H1 (cell line): ENCODE results near the gene THOC7. TPM values are rescaled to one million over a fixed set of nuclear protein-coding genes. Genes with fewer than 3 reads are reported as not detected.

Experiments
- CTCF ChIA-PET: fragments of 300-600 bp; sonication (Branson Sonifier 250); formaldehyde crosslinking; loops from one replicate; lab custom pipeline; 2021; ENCODE audit not compliant: partially characterized antibody; lab: Charles Lee
- POLR2A ChIA-PET: fragments of 300-600 bp; sonication (Branson Sonifier 250); formaldehyde crosslinking; loops from one replicate; lab custom pipeline; 2021; ENCODE audit warnings: inconsistent platforms; ENCODE audit not compliant: partially characterized antibody; lab: Charles Lee
- DNase-seq, 2 experiments: peaks; one replicate each; pipeline versions ENCODE4 v3.0.0 to v3.0.0-alpha.2; 2010 to 2022; ENCODE audit warnings: low spot score in 2 of 2, low read depth in 1 of 2, mixed read lengths in 1 of 2
- FAIRE-seq: peaks from 2 replicates; lab custom pipeline; 2011; peaks lifted over from hg19 to GRCh38; lab: Jason Lieb, UNC
- H2AFZ ChIP-seq: 2 replicates; pipeline ENCODE4 v1.8.1; 2012; ENCODE audit warnings: low read length, inconsistent platforms
- H2AK5ac ChIP-seq: 2 replicates; pipeline ENCODE4 v1.6.1; 2013; ENCODE audit warnings: low read depth, low read length
- H2BK120ac ChIP-seq: replicated peaks from 2 replicates; pipeline ENCODE3; 2013; ENCODE audit warnings: low read depth, low read length, inconsistent platforms
- H2BK12ac ChIP-seq: 2 replicates; pipeline ENCODE4 v1.6.1; 2013; ENCODE audit warnings: low read depth, low read length
- H2BK15ac ChIP-seq: 2 replicates; pipeline ENCODE4 v1.6.1; 2013; ENCODE audit warnings: low read length
- H2BK20ac ChIP-seq: 2 replicates; pipeline ENCODE4 v1.6.1; 2013; ENCODE audit warnings: low read length
- H2BK5ac ChIP-seq: 2 replicates; pipeline ENCODE4 v1.6.1; 2013; ENCODE audit warnings: low read depth, low read length
- H3K14ac ChIP-seq: 2 replicates; pipeline ENCODE4 v1.6.1; 2013; ENCODE audit warnings: inconsistent platforms; ENCODE audit not compliant: insufficient read length
- H3K18ac ChIP-seq: 2 replicates; pipeline ENCODE4 v1.6.1; 2013; ENCODE audit warnings: low read length; ENCODE audit errors: extremely low read depth
- H3K23ac ChIP-seq: 2 replicates; pipeline ENCODE4 v1.6.1; 2013; ENCODE audit warnings: inconsistent platforms; ENCODE audit not compliant: insufficient read length
- H3K23me2 ChIP-seq: 2 replicates; pipeline ENCODE4 v1.6.1; 2013; ENCODE audit warnings: low read depth, low read length
- H3K27ac ChIP-seq: 2 replicates; pipeline ENCODE4 v1.6.1; 2011; ENCODE audit warnings: low read depth, low read length, inconsistent platforms
- H3K27me3 ChIP-seq, 4 experiments: replicated peaks in 1 of 4; 1 replicate in 1 of 4; 2 replicates in 3 of 4; pipeline versions ENCODE4 v1.6.1 to v1.8.1; 2011 to 2013; ENCODE audit warnings: low read length in 3 of 4, mild to moderate bottlenecking in 3 of 4, inconsistent platforms in 2 of 4, mixed read lengths in 2 of 4, moderate library complexity in 1 of 4; ENCODE audit not compliant: control insufficient read depth in 3 of 4, insufficient read depth in 3 of 4; ENCODE audit errors: extremely low read depth in 1 of 4
- H3K36me3 ChIP-seq, 4 experiments: 2 replicates each; pipeline versions ENCODE4 v1.6.1 to v1.8.1; 2011 to 2013; ENCODE audit warnings: mild to moderate bottlenecking in 4 of 4, low read length in 3 of 4, moderate library complexity in 2 of 4, control low read depth in 1 of 4, inconsistent platforms in 1 of 4; ENCODE audit not compliant: insufficient read depth in 4 of 4, control insufficient read depth in 2 of 4
- H3K4ac ChIP-seq: replicated peaks from 2 replicates; pipeline ENCODE3; 2013; ENCODE audit warnings: low read length, low read depth, mixed read lengths, inconsistent platforms; ENCODE audit not compliant: insufficient read length
- H3K4me1 ChIP-seq, 4 experiments: replicated peaks in 1 of 4; 1 replicate in 1 of 4; 2 replicates in 3 of 4; pipeline versions ENCODE4 v1.6.1 to v1.8.1; 2011 to 2013; ENCODE audit warnings: low read length in 3 of 4, inconsistent platforms in 2 of 4, mixed read lengths in 1 of 4; ENCODE audit not compliant: insufficient read depth in 4 of 4, control insufficient read depth in 3 of 4
- H3K4me2 ChIP-seq, 2 experiments: 2 replicates each; pipeline versions ENCODE4 v1.6.1 to v1.8.1; 2011 to 2013; ENCODE audit warnings: low read depth in 2 of 2, low read length in 2 of 2, control low read depth in 1 of 2, inconsistent platforms in 1 of 2, mild to moderate bottlenecking in 1 of 2; ENCODE audit not compliant: insufficient read depth in 1 of 2
- H3K4me3 ChIP-seq, 4 experiments: fragments of 200-600, 300-600 bp in 1 of 4; sonication (generic), shearing (Covaris generic), sonication (Bioruptor Twin) in 1 of 4; 2 replicates each; pipeline versions ENCODE4 v1.5.1 to v1.8.1; 2011 to 2016; ENCODE audit warnings: low read length in 4 of 4, low read depth in 3 of 4, control low read depth in 2 of 4, inconsistent platforms in 2 of 4, mild to moderate bottlenecking in 2 of 4, mixed read lengths in 1 of 4, moderate library complexity in 1 of 4; ENCODE audit not compliant: insufficient read depth in 2 of 4; ENCODE audit errors: extremely low read depth in 1 of 4
- H3K56ac ChIP-seq: replicated peaks from 2 replicates; pipeline ENCODE3; 2013; ENCODE audit warnings: low read depth, mild to moderate bottlenecking, mixed read lengths, low read length, inconsistent platforms; ENCODE audit not compliant: insufficient read length
- H3K79me1 ChIP-seq: 2 replicates; pipeline ENCODE4 v1.6.1; 2013; ENCODE audit warnings: low read depth, low read length, control low read depth
- H3K79me2 ChIP-seq, 2 experiments: 2 replicates each; pipeline versions ENCODE4 v1.6.1 to v1.8.1; 2012 to 2013; ENCODE audit warnings: low read length in 2 of 2, mild to moderate bottlenecking in 2 of 2, inconsistent platforms in 1 of 2; ENCODE audit not compliant: insufficient read depth in 2 of 2, control insufficient read depth in 1 of 2
- H3K9ac ChIP-seq, 4 experiments: replicated peaks in 1 of 4; 1 replicate in 1 of 4; 2 replicates in 3 of 4; pipeline versions ENCODE4 v1.6.1 to v1.8.1; 2011 to 2013; ENCODE audit warnings: low read depth in 3 of 4, low read length in 3 of 4, control low read depth in 2 of 4, mild to moderate bottlenecking in 2 of 4, moderate library complexity in 2 of 4, inconsistent platforms in 1 of 4; ENCODE audit errors: extremely low read depth in 1 of 4
- H3K9me3 ChIP-seq, 2 experiments: 2 replicates each; pipeline versions ENCODE4 v1.6.1 to v1.8.1; 2012 to 2013; ENCODE audit warnings: mild to moderate bottlenecking in 2 of 2, moderate library complexity in 2 of 2, control low read depth in 1 of 2, inconsistent platforms in 1 of 2, low read depth in 1 of 2, low read length in 1 of 2, mixed read lengths in 1 of 2; ENCODE audit not compliant: insufficient read depth in 2 of 2
- H4K20me1 ChIP-seq, 2 experiments: replicated peaks in 1 of 2; 2 replicates each; pipeline versions ENCODE3 to v1.8.1; 2011 to 2013; ENCODE audit warnings: inconsistent platforms in 2 of 2, low read length in 2 of 2, mild to moderate bottlenecking in 1 of 2; ENCODE audit not compliant: insufficient read depth in 2 of 2, control insufficient read depth in 1 of 2
- H4K5ac ChIP-seq: 2 replicates; pipeline ENCODE4 v1.6.1; 2013; ENCODE audit warnings: low read length, low read depth, mixed read lengths, inconsistent platforms; ENCODE audit not compliant: insufficient read length
- H4K8ac ChIP-seq: 2 replicates; pipeline ENCODE4 v1.8.0; 2013; ENCODE audit warnings: mild to moderate bottlenecking, moderate library complexity, low read length, inconsistent platforms; ENCODE audit not compliant: insufficient read depth; ENCODE audit errors: extremely low read depth
- H4K91ac ChIP-seq: replicated peaks from 2 replicates; pipeline ENCODE3; 2013; ENCODE audit warnings: low read length, mixed read lengths, inconsistent platforms; ENCODE audit not compliant: insufficient read length
- ASH2L ChIP-seq: fragments of 200-600, 300-600 bp; sonication (generic); IDR thresholded peaks from one replicate; pipeline ENCODE4 v1.7.1; 2017; ENCODE audit warnings: low read length
- GTF2F1 ChIP-seq: IDR thresholded peaks from 2 replicates; pipeline ENCODE4 v1.6.1; 2012; ENCODE audit warnings: low read depth, low read length, improper control_type of control experiment, borderline replicate concordance
- HDAC2 ChIP-seq, 2 experiments: fragments of 300-600 bp in 1 of 2; sonication (generic) in 1 of 2; IDR thresholded peaks; 2 replicates each; pipeline ENCODE4 v1.6.1; 2011 to 2012; ENCODE audit warnings: low read depth in 2 of 2, low read length in 2 of 2, mild to moderate bottlenecking in 2 of 2, moderate library complexity in 2 of 2, borderline replicate concordance in 1 of 2, inconsistent platforms in 1 of 2
- JUND ChIP-seq: IDR thresholded peaks from 2 replicates; pipeline ENCODE4 v1.6.1; 2011; ENCODE audit warnings: mild to moderate bottlenecking, improper control_type of control experiment, low read length
- KDM5A ChIP-seq: fragments of 200-600 bp; IDR thresholded peaks from 2 replicates; pipeline ENCODE4 v1.7.1; 2012; ENCODE audit warnings: mild to moderate bottlenecking, low read length, inconsistent platforms, mixed read lengths
- MAFK ChIP-seq: IDR thresholded peaks from 2 replicates; pipeline ENCODE4 v1.6.1; 2012; ENCODE audit warnings: low read depth, mild to moderate bottlenecking, improper control_type of control experiment, low read length
- POLR2A ChIP-seq, 2 experiments: IDR thresholded peaks; 1 replicate in 1 of 2; 2 replicates in 1 of 2; pipeline ENCODE4 v1.6.1; 2011; ENCODE audit warnings: low read depth in 2 of 2, low read length in 2 of 2, mild to moderate bottlenecking in 2 of 2; ENCODE audit errors: control extremely low read depth in 1 of 2
- TAF1 ChIP-seq: IDR thresholded peaks from 2 replicates; pipeline ENCODE4 v1.6.1; 2011; ENCODE audit warnings: mild to moderate bottlenecking, low read depth, low read length
- TEAD4 ChIP-seq: IDR thresholded peaks from 2 replicates; pipeline ENCODE4 v1.6.1; 2012; ENCODE audit warnings: low read depth, low read length, inconsistent platforms, mixed read lengths
- WGBS, 2 experiments: shearing (Covaris generic) in 1 of 2; methylation state at CpG; one replicate each; pipeline versions ENCODE4 v1.1.6 to v1.1.7; 2013 to 2015; ENCODE audit warnings: low lambda C conversion rate in 2 of 2, mixed read lengths in 2 of 2, inconsistent platforms in 1 of 2, low coverage in 1 of 2, missing lambda C conversion rate in 1 of 2; ENCODE audit not compliant: insufficient replicate concordance in 2 of 2, insufficient coverage in 1 of 2, insufficient read length in 1 of 2; ENCODE audit errors: extremely low coverage in 1 of 2, missing lambda C conversion rate in 1 of 2; 5-methylcytosine and 5-hydroxymethylcytosine counted together
- polyA plus RNA-seq, 7 experiments: library from polyadenylated mRNA; depleted of rRNA in 3 of 7; stranded (reverse) in 5 of 7; unstranded in 2 of 7; fragments of >200 nt in 5 of 7; fragments of 200-250 nt in 2 of 7; gene quantifications; 1 replicate in 5 of 7; 2 replicates in 1 of 7; 4 replicates in 1 of 7; pipeline versions ENCODE4 v1.2.1 to v1.2.3, GENCODE V29; 2011 to 2013; ENCODE audit warnings: missing spikeins in 2 of 7, mixed read lengths in 2 of 7
- total RNA-seq: library from RNA; stranded (reverse); fragmentation: NEBNext Ultra II Directional; extraction: Animal tissue kit (Norgen Biotek cat#: 25700); gene quantifications from 2 replicates; pipeline ENCODE4 v1.2.1, GENCODE V29; 2021
- TF ChIP-seq, protein P1 (sequence below): IDR thresholded peaks from 2 replicates; pipeline ENCODE4 v1.6.1; 2011; ENCODE audit warnings: low read length, improper control_type of control experiment
- TF ChIP-seq, protein P2 (sequence below): IDR thresholded peaks from 2 replicates; pipeline ENCODE4 v1.6.1; 2012; ENCODE audit warnings: inconsistent platforms

THOC7 gene
- total and polyA plus RNA-seq, 2 of the 8 experiments (the other 6 are each of a cell fraction or from before 2014, with no cell fraction given), result 18.7 to 74.0 TPM

DNA sequence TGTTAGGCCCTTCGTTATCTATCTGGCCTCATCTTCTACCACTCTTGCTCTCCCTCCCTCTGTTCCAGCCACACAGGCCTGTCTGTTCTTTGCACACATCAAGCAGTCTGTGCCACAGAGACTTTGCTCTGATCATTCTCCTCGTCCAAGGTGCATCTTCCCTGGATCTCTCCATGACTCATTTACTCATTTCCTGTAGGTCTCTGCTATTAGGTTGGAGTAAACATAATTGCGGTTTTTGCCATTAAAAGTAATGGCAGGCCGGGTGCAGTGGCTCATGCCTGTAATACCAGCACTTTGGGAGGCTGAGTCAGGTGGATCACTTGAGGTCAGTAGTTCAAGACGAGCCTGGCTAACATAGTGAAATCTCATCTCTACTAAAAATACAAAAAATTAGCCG lies 54.0 kb downstream of the THOC7 start:
- Histone ChIP-seq H3K4me3 (no peak overlapping the region), H2BK15ac (no peak overlapping the region), H3K27ac (no peak overlapping the region), H3K27me3 (no peaks in the 10 kb centered on the region), H4K8ac (no peak overlapping the region), H4K20me1 (no peaks in the 10 kb centered on the region), H2AK5ac (no peak overlapping the region), H2BK20ac (0 out of 2 replicates have a peak overlapping the region, but pooled peaks have one; percentile 67), H3K4me2 (no peak overlapping the region), H3K14ac (no peak overlapping the region), H3K9me3 (peaks cover 0 to 6% of the 10 kb centered on the region in 2 experiments; a peak in 2 of 4 replicates), H3K23ac (peak overlapping the region; percentile 1), H3K18ac (no peak overlapping the region), H2BK120ac (no peak overlapping the region), H4K91ac (peak overlapping the region; percentile 31), H3K79me1 (no peaks in the 10 kb centered on the region), H3K4ac (no peak overlapping the region), H2AFZ (no peak overlapping the region), H2BK5ac (no peak overlapping the region), H3K36me3 (no peaks in the 10 kb centered on the region; a peak in 1 of 8 replicates), H4K5ac (no peak overlapping the region), H3K9ac (no peak overlapping the region), H3K4me1 (peaks cover 0 to 8% (median 3%) of the 10 kb centered on the region in 4 experiments; a peak in 2 of 7 replicates), H3K23me2 (no peaks in the 10 kb centered on the region), H3K79me2 (no peaks in the 10 kb centered on the region), H3K56ac (no peak overlapping the region), H2BK12ac (no peak overlapping the region)
- WGBS, 2 experiments, result 89% methylated on average over 6 of the region's 6 CpGs; no CpG with 5 or more reads in 1 of the 2 experiments
- ChIA-PET POLR2A (no interaction called here), CTCF (no interaction called here)
- DNase-seq (no peak), FAIRE-seq (no peak)
- TF ChIP-seq MAFK, result no peak
- no peak for TF ChIP-seq KDM5A
- TF ChIP-seq, protein P1, sequence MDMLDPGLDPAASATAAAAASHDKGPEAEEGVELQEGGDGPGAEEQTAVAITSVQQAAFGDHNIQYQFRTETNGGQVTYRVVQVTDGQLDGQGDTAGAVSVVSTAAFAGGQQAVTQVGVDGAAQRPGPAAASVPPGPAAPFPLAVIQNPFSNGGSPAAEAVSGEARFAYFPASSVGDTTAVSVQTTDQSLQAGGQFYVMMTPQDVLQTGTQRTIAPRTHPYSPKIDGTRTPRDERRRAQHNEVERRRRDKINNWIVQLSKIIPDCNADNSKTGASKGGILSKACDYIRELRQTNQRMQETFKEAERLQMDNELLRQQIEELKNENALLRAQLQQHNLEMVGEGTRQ, result no peak
- no peak for TF ChIP-seq TEAD4
- no peak for TF ChIP-seq POLR2A (IDR thresholded peaks at IDR 0.05; ENCODE audit: control extremely low read depth in 1 of 2, low read depth in 2 of 2, low read length in 2 of 2)
- TF ChIP-seq GTF2F1, result no peak
- TF ChIP-seq HDAC2 (IDR thresholded peaks at IDR 0.05; ENCODE audit: borderline replicate concordance in 1 of 2, low read depth in 2 of 2, low read length in 2 of 2), result no peak
- no peak for TF ChIP-seq TAF1
- TF ChIP-seq, protein P2, sequence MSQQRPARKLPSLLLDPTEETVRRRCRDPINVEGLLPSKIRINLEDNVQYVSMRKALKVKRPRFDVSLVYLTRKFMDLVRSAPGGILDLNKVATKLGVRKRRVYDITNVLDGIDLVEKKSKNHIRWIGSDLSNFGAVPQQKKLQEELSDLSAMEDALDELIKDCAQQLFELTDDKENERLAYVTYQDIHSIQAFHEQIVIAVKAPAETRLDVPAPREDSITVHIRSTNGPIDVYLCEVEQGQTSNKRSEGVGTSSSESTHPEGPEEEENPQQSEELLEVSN, result no peak
- TF ChIP-seq JUND, result no peak
- TF ChIP-seq ASH2L, result no peak
